ENCODE data around the gene OOSP4B. TPM values are rescaled to one million over a fixed set of nuclear protein-coding genes. Genes with fewer than 3 reads are reported as not detected.
A peak's percentile ranks its signal among the peaks of the same experiment; 100 is the strongest.

Gene OOSP4B
- total and polyA plus RNA-seq, 2 of the 8 experiments (the other 6 are each of a cell fraction or from before 2014, with no cell fraction given), result not detected

DNA sequence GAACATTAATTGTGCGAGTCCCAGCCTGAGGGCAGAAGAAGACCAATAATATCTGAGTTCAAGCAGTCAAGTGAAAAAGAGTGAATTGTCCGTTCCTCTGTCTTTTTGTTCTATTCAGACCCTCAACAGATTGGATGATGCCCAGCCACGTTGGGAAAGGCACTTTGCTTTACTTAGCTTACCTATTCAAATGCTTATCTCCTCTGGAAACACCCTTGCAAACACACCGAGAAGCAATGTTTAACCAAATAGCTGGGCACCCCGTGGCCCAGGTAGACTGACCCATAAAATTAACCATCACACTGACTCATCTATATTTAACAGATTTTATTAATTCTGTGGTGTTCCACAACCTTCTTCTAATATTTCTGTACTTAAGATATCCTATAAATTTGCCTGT lies 43.9 kb upstream of the OOSP4B start:
- Histone ChIP-seq H3K36me3 (ENCODE audit: control insufficient read depth in 2 of 4, insufficient read depth in 4 of 4, low read length in 3 of 4) (no peaks in the 10 kb centered on the region), H2AK5ac (ENCODE audit: low read depth, low read length) (no peak overlapping the region), H2AFZ (ENCODE audit: low read length) (peak overlapping the region; percentile 70), H2BK120ac (replicated peaks; ENCODE audit: low read depth, low read length) (no peak overlapping the region), H3K56ac (replicated peaks; ENCODE audit: insufficient read length, low read depth, low read length) (no peak overlapping the region), H3K27me3 (replicated peaks in 1 of 4; ENCODE audit: control insufficient read depth in 3 of 4, extremely low read depth in 1 of 4, insufficient read depth in 3 of 4, low read length in 3 of 4) (no peaks in the 10 kb centered on the region), H2BK5ac (ENCODE audit: low read depth, low read length) (no peak overlapping the region), H3K79me2 (ENCODE audit: control insufficient read depth in 1 of 2, insufficient read depth in 2 of 2, low read length in 2 of 2) (no peaks in the 10 kb centered on the region), H3K14ac (ENCODE audit: insufficient read length) (no peak overlapping the region), H3K4me2 (ENCODE audit: insufficient read depth in 1 of 2, low read depth in 2 of 2, low read length in 2 of 2) (no peak overlapping the region; a peak in 1 of 4 replicates), H4K91ac (replicated peaks; ENCODE audit: insufficient read length, low read length) (no peak overlapping the region), H3K18ac (ENCODE audit: extremely low read depth, low read length) (no peak overlapping the region), H3K27ac (ENCODE audit: low read depth, low read length) (no peak overlapping the region), H2BK15ac (ENCODE audit: low read length) (no peak overlapping the region), H3K4ac (replicated peaks; ENCODE audit: insufficient read length, low read depth, low read length) (no peak overlapping the region), H4K8ac (ENCODE audit: extremely low read depth, insufficient read depth, low read length) (no peak overlapping the region), H3K23ac (ENCODE audit: insufficient read length) (no peak overlapping the region), H4K5ac (ENCODE audit: insufficient read length, low read depth, low read length) (no peak overlapping the region), H3K9ac (replicated peaks in 1 of 4; ENCODE audit: extremely low read depth in 1 of 4, low read depth in 3 of 4, low read length in 3 of 4) (no peak overlapping the region), H3K4me3 (ENCODE audit: extremely low read depth in 1 of 4, insufficient read depth in 2 of 4, low read depth in 3 of 4, low read length in 4 of 4) (peak overlapping the region in 2 of 4 experiments; percentile 1 to 11; a peak in 2 of 8 replicates), H2BK20ac (ENCODE audit: low read length) (no peak overlapping the region), H2BK12ac (ENCODE audit: low read depth, low read length) (no peak overlapping the region), H3K79me1 (ENCODE audit: low read depth, low read length) (no peaks in the 10 kb centered on the region), H3K9me3 (ENCODE audit: insufficient read depth in 2 of 2, low read depth in 1 of 2, low read length in 1 of 2) (no peaks in the 10 kb centered on the region), H4K20me1 (replicated peaks in 1 of 2; ENCODE audit: control insufficient read depth in 1 of 2, insufficient read depth in 2 of 2, low read length in 2 of 2) (no peaks in the 10 kb centered on the region), H3K4me1 (replicated peaks in 1 of 4; ENCODE audit: control insufficient read depth in 3 of 4, insufficient read depth in 4 of 4, low read length in 3 of 4) (peaks cover 0 to 7% (median 0%) of the 10 kb centered on the region in 4 experiments; a peak in 1 of 7 replicates), H3K23me2 (ENCODE audit: low read depth, low read length) (no peaks in the 10 kb centered on the region)
- 65% methylated on average over 5 of the region's 5 CpGs; no CpG with 5 or more reads in 1 of the 2 experiments for WGBS, 2 experiments (ENCODE audit: extremely low coverage in 1 of 2, insufficient coverage in 1 of 2, insufficient read length in 1 of 2, insufficient replicate concordance in 2 of 2, low coverage in 1 of 2, low lambda C conversion rate in 2 of 2, missing lambda C conversion rate in 1 of 2)
- ChIA-PET CTCF (ENCODE audit: partially characterized antibody) (no interaction called here), POLR2A (ENCODE audit: partially characterized antibody) (interaction anchor here (0.9 kb wide), 1 partner anchor 14 kb away, joined by 3 read pairs; no protein-coding TSS in a partner anchor)
- no peak for TF ChIP-seq SRF (IDR thresholded peaks at IDR 0.05; ENCODE audit: low read depth, low read length)
- no peak for TF ChIP-seq SUZ12 (IDR thresholded peaks at IDR 0.05; ENCODE audit: low read length)
- TF ChIP-seq CBX8 (IDR thresholded peaks at IDR 0.05; ENCODE audit: borderline replicate concordance, low read depth, low read length), result no peak
- TF ChIP-seq TBP (IDR thresholded peaks at IDR 0.05; ENCODE audit: low read depth, low read length), result no peak
- no peak for TF ChIP-seq SIRT6 (IDR thresholded peaks at IDR 0.05; ENCODE audit: low read length)
- no peak for TF ChIP-seq CHD1 (IDR thresholded peaks at IDR 0.05; ENCODE audit: low read depth, low read length)
- no peak for TF ChIP-seq YY1 (IDR thresholded peaks at IDR 0.05; ENCODE audit: low read depth, low read length)
- TF ChIP-seq RNF2 (IDR thresholded peaks at IDR 0.05; ENCODE audit: borderline replicate concordance, low read depth, low read length, missing control alignments, poor library complexity, severe bottlenecking), result no peak
- no peak for TF ChIP-seq JUND (IDR thresholded peaks at IDR 0.05; ENCODE audit: low read length)
- TF ChIP-seq HDAC6 (IDR thresholded peaks at IDR 0.05; ENCODE audit: low read depth, low read length), result no peak
- TF ChIP-seq CREB1 (IDR thresholded peaks at IDR 0.05), result no peak
- no peak for TF ChIP-seq POU5F1 (IDR thresholded peaks at IDR 0.05; ENCODE audit: low read depth, low read length)
- DNase-seq (ENCODE audit: low read depth in 1 of 2, low spot score in 2 of 2) (no peak), FAIRE-seq (peak; percentile 57)

Measured in H1 (cell line).